GM21619 (cell line): Measurements from ENCODE around the gene ERF.

Experiments
- ATAC-seq: cut with Tn5 transposase; IDR thresholded peaks from one replicate; pipeline ENCODE4 v1.9.1; 2021; ENCODE audit not compliant: unreplicated experiment

ERF gene

DNA sequence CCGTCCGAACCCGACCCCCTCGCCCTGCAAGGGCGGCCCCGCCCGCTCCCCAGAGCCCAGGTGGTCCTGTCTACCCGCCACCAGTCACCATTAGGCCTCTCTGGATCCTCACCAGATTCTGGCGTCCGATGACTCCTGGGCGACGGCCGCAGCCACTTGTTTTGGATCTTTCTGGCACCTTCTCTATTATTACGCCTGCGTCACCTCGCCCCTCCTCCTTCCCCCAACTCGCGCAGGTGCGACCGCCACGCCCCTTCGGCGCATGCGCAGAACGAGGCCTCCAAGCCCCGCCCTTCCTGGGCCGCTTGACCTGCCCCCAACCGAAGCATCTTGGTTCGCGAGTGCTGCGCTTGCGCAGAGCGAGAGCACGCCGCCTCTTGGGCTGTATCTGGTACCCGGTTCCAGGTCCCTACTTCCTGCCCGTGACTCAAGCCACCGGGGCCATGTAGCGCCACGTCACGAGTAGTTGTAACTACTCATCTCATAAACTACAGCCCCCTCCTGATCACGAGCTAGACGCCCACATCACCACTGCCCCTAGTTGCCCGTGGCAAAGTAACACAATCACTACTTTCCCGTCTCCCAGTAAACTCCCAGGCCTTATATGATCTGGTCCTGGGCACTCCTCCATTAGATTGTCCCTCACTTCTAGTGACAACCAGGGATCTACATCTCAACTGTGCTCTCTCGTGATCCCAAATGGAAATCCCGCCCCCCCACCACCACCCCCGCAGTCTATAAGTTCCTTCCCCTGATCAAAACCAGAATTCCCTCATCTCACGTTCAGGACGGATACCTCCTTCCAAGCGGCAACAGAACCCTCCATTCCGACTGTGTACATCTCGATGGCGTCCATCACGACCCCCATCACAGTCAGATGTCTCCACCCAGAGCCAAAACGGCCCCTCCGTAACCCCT, 37.1 kb downstream of the ERF start, which contains the start of gene DEDD2:
Gene DEDD2, minus strand, starts transcription at position 158 of the 918 bp plus-strand sequence. CDS start 670 bp downstream, outside the sequence.
- ATAC-seq, result peak; percentile 51

DNA sequence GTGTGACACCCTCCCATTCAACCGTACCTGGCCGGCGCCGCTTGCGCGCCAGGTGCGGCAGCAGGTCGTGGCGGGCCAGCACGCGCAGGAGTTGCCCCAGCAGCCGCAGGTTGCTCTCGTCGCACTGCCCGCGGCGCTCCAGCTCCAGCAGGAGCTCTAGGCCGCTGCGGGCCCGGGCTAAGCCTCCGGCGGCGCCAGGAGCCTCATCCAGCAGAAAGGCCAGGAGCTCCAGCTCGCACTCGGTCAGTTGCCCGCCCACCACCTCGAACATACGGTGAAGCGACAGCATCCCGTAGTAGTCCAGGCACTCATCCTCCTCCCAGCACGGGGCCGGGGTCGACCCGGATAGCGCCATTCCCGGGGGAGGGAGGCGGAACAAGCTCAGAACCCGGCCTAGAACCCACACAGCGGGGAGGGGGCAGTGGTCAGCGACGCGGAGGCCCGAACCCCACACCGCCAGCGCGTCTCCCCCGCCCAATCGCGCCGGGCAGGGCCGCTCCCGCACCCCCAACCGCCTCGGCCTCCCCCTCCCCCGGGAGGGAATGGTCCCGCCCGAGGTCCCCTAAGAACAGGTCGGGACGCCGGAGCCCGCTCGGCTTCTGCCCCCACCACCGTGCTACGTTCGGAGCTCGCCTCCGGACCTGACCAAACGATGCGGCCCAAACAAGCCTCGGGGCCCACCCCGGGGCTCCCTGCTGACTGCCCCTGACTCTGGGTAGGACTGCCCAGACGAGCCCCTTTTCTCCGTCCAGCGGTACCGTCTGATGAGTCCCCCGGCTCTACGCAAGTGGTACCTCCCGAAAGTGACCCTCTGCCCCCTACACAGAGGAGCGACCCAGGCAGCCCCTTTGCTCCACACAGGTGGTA, 38.0 kb downstream of the ERF start:
- ATAC-seq, result peak; percentile 2

DNA sequence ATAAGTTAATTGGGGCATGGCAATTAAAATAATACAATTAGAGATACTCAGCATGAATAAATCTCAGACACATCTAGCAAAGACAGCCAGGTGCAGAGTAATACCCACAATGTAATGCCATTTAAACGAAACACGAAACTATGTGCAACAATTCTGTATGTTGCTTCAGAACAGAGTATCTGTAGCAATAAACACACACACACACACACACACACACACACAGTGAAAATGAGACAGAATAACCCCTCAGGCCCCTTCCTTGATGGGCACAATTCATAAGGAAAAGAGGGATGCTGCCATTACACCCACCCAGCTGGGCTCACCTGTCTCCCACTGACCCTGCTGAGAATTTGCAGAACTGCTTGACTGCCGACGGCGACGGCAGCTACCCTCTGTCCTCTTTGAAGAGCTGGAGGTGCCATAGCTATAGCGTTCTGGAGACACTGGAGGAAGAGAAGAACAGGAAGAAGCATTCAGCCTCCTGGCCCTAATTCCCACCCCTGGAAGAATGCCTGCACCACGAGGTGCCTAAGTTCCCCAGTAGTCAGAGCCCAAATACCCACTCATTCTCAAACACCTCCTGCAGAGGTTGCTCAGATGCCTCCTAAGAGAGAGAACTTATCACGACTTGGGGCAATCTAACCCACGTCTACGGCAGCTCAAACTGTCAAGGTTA, 40.0 kb downstream of the ERF start:
- ATAC-seq, result no peak

DNA sequence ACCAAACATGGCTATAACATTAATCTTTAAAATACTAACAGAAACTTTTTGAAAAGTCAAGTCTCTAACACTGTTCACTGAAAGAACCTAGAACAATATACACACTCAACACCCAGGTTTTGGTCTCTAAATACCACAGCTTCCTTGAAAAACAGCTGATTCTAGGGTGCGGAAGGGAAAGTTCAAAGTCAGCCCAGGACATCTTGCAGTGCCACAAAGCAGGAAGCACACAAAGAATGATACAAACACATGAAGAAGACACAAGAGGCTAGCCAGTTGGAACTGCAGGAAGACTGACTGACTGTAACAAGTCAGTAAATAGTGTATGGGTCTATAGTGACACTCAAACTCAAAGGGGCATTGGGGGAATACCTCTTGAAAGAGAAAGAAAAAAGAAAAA, 42.0 kb downstream of the ERF start:
- no peak for ATAC-seq

DNA sequence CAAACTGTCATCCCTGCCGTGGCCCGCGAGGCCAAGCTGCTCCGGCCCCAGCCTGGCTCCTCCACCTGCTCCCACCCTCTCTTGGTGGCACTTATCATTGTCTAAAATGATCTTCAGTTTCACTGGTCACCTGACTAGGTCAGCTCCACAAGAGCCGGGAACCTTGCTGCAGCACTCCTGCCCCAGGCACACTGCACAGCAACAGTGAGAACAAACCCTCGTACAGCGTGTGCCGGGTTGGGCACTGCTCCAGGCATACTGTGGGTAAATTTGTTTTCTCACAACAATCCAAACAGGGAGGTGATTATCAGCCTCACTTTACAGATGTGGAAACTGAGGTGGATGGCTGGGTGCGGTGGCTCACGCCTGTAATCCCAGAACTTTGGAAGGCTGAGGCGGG, 46.3 kb downstream of the ERF start:
- no peak for ATAC-seq

DNA sequence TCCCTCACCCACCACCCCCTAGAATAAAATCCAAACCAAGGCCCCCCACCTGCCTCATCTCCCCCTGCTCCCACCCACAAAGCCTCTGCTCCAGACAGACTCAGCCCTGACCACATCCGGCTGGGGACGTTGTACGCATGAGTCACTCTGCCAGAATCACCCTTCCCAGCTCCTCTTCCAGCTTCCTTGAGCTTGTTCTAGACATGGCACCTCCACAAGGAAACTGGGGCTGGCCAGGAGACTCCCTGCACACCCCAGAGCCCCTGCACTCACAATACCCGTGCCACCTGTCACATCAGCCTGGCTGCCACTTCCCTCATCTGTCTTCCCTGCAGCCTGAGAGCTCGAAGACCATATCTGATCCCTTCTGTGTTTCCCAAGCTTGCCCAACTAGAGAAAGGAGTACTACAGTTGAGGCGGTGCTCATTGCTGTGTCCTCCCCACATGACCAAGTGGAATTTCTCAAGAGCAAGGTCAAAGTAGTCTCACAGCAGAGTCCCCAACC, 47.1 kb downstream of the ERF start:
- no peak for ATAC-seq

DNA sequence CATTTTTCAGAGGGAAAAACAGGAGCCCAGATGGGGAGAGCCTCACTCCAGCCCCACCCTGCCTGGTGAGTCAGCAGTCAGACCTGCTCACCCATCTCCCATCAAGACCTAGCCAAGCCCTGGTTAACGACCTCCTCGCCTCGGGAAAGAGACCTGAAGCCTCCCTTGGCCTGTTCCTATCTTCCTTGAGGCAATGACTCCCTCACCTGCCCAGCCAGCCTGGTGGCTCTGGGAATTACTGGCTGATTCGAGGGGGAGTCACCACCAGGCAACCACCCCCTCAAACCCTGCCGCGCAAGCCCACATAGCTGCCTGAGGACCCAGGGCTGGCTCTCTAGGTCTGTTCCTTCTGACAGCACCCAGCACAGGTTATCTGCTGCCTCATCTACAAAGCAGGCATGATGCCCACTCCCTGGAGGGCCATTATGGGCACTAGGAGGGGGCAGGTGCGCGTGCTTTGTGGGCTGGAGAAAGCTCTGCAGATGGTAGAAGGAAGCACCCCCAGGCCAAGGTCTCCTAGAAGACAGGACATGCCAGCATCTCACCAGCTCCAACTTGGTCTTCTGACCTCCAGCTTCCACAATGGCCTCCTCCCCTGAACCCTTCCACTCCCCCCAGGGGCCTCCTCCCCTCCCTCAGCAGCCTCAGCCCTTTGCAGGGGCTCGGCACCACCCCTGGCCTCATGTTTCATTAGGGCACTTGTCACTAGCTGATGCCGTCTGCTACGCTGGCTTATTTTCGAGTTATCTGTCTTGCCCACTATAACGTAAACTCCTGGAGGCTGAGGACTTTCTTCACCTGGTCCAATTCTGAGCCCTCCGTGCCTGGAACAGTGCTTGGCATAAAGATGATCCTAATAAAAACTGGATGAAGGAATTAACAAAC, 47.8 kb downstream of the ERF start:
- no peak for ATAC-seq

DNA sequence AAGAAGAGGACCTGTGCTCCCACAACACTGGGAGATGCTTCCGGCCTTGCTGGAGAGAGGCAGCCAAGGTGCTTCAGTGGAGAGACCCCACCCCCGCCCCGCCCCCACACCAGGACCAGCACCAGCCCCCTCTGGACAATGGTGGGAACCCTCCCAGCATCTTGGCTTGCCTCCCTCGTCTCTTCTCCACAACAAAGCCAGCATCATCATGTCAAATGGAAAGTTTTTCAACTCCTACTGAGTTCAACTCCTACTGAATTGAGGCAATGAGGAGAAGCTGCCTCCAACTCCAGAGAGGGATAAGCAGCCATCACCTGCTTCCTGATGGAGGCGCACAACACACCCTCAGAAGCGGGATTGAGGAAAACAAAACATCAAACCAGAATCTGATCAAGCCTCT, 50.3 kb downstream of the ERF start:
- ATAC-seq, result no peak

DNA sequence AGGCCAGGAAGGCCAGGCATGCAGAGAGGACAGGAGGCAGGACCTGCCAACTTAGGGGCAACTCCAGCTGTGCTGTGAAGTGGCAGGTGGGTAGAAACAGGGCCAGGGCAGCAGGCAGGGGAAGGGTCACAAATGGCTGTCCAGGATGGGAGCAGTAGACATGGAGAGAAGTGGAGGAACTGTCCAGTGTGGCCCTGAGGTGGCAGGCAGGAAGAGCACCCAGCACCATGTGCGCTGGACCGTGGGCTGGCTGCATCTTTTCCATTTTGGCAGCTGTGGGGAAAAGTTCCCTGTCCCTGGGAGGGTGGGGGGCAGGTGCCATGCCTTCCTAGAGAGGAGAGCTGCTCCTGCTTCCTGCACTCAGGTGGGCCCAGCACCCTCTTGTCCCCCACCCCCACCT, 51.2 kb downstream of the ERF start:
- ATAC-seq, result no peak

DNA sequence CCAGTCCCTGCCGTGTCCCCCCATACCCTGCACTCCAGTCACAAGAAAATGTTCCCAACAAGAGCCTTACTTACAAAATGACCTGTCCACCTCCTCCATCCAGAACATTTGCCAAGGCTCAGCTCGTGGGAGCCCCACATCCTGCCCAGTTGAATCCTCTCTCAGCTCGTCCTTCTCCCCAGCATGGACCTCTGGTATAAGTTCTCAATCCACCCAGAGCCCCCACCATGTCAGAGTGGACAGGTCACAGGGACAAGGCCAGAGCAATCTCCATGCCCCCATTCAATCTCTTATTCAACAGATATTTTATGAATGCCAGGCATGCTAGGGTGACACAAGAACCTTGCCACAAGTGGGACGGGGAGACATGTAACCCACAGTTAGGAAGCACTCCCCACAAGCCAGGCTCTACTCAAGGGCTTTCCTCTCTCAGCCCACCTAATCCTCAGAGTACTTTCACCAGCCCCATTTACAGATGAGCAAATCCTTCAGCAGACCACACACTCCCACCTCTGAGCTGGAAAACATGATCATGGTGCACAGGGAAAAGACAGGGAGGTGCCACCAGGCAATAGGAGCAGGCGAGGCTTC, 52.5 kb downstream of the ERF start:
- no peak for ATAC-seq

DNA sequence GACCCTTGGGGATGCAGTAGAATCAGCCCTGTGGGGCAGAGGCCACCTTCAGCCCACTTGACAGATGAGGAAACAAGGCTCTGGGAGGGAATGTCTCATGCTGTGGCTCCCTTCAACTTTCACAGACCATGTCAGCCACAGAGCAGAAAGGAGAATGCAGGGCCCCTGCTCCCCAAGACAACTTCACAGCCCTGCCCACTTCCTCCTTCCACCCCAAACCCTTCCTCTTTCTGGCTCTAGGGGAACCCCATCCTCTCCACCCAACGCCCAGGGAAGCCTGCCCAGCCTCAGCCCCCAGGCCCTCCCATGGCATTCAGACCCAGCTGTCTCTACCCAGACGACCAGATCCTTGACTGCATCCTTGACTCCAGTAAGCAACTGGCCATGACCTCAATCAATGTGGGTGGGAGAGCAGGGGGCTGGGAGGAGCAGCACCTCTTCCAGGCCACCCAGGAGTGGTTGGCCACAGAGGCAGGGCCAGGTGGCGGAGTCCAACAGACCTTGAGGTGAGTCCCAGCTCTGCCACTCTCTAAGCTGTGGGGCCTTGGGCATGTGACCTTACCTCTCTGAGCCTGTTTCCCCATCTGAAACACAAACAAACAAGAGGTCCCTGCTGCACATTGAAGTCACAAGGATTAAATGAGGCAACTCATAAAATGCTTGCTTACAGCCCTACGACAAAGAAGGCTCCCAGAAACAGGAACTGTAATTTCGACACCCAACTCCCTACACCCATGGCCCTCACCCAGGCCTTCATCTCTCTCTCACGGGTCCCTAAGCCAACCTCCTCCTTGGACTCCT, 53.2 kb downstream of the ERF start:
- ATAC-seq, result peak; percentile 37

DNA sequence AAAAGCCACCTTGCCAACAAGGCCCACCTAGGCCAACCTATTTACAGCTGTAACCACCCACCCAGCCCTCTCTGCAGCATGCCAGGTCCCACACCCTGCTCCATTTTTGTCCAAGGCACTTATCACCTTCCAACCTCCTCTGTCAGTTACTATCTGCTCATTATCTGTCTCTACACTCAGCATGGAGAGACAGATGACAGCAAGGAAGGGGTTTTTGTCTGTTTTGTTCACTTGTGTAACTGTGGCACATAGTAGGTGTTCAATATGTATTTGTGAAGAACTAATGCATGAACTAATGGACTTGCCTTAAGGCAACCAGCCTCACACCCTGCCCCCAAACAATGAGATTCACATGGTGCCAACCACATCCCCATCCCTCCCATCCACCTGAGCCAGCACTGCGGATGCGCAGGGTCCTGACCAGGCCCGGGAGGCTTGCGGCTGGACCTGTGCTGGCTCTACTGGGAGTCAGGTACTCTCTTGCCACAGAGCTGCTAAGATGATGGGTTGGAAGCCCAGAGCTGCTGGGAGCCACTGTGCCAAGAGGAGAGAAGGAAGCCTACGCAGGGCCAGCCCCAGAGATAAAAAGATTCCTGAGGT, 54.7 kb downstream of the ERF start:
- no peak for ATAC-seq

DNA sequence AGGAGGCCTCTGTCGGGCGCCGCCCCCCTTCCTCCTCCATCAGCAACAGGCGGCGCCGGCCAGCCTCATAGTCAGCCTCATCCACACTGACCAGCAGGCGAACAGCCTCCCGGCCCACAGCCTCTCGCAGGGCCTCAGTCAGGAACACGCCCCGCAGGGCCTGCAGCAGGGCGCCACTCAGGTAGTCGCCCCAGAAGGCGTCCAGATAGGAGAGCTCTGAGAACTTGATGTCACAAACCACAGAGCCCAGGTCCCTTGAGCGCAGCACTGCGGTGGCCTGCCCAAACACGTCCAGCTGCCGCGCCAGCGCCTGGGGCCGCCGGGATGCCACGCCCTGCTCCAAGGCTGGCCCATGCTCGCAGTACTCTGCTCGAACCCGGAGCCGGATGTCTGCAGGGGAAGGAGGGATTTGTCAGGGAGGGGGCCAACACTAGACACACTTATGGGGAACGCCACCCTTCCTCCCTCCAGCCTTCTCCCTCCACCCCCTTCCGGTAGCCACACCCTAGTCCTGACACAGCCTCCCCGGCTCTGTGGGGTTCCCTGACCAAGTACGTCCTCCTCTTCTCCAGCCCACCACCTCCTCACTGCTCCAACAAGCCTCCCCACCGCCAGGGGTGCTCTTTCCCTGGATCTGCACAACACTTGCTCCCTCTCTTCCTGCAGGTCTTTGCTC, 55.4 kb downstream of the ERF start:
- peak; percentile 36 for ATAC-seq

DNA sequence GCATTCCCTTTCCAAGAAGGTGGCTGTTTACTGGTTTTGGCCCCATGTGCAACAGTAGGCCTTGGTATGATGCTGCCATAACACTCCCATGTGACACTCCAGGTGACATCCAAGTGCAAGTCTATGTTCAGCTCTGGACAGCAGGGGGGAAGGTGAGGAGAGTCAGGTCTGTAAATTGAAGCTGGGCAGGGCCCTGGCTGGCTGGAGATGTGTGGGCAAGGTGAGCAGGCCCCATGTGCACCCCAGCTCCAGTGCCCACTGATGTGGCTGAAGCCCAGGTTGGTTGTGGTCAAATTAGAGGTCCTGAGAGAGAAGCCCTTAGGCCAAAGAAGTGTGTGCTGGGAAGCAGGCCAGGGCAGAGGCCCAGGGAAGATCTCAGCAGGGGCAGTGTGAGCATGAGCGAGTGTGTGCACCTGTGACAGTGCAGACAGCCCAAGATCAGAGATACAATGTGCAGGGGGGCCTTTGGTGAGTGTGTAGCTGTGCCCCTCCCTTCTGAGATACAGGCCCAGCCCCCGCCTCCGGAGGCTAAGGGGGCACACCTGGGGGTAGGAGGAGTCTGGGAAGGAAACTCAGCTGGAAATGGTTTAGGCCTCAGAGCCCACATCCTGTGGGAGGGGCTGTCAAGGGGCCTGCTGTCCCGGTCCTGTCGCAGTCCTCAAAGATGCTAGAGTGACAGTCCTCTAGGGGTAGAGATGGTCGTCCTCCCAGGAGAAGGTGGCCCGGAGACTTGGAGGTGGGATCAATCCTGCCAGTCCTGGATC, 56.1 kb downstream of the ERF start:
- peak; percentile 48 for ATAC-seq
